22Rv1 (cell line): ENCODE results near the gene KCNJ6.

Experiments used
- H3K27ac ChIP-seq: fragments of 450-650 bp; 2 replicates; pipeline ENCODE4 v1.5.1; 2017
- ZFX ChIP-seq: fragments of 450-650 bp; IDR thresholded peaks from 2 replicates; pipeline ENCODE4 v1.6.1; 2017; ENCODE audit warnings: antibody characterized with exemption, borderline replicate concordance
- TF ChIP-seq, protein P1 (sequence below): fragments of 450-650 bp; IDR thresholded peaks from 2 replicates; pipeline ENCODE4 v1.5.1; 2017; ENCODE audit warnings: mild to moderate bottlenecking

Gene KCNJ6

DNA sequence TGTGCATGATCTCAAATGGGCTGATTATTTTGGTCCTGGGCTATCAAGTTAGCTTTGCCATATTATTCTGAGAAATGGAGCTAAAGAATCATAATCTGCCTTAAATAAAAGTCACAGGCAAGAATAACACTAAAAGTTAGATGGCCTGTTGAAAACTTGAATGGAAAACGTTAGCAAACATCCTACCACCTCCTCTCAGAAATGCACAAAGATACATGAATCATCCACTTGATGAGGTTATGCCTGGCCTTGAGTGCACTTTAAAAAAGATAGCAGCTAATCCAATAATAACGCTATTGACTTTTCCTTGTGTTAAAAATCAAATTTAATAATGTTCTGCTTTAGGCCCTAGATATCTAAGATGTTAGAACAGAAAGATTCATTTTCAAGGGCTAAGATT is 108.0 kb downstream of the KCNJ6 start:
- no peak overlapping the region for H3K27ac ChIP-seq
- TF ChIP-seq, protein P1, sequence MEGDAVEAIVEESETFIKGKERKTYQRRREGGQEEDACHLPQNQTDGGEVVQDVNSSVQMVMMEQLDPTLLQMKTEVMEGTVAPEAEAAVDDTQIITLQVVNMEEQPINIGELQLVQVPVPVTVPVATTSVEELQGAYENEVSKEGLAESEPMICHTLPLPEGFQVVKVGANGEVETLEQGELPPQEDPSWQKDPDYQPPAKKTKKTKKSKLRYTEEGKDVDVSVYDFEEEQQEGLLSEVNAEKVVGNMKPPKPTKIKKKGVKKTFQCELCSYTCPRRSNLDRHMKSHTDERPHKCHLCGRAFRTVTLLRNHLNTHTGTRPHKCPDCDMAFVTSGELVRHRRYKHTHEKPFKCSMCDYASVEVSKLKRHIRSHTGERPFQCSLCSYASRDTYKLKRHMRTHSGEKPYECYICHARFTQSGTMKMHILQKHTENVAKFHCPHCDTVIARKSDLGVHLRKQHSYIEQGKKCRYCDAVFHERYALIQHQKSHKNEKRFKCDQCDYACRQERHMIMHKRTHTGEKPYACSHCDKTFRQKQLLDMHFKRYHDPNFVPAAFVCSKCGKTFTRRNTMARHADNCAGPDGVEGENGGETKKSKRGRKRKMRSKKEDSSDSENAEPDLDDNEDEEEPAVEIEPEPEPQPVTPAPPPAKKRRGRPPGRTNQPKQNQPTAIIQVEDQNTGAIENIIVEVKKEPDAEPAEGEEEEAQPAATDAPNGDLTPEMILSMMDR, result no peak
- TF ChIP-seq ZFX, result no peak

GRCh38 chr21:37805266-37805665 is 111.0 kb downstream of the KCNJ6 start:
- no peak for TF ChIP-seq ZFX
- TF ChIP-seq, protein P1, result no peak
- H3K27ac ChIP-seq, result no peak overlapping the region

GRCh38 chr21:37804001-37804400 is 112.3 kb downstream of the KCNJ6 start:
- no peak overlapping the region for H3K27ac ChIP-seq
- TF ChIP-seq, protein P1, result no peak
- TF ChIP-seq ZFX, result no peak

DNA sequence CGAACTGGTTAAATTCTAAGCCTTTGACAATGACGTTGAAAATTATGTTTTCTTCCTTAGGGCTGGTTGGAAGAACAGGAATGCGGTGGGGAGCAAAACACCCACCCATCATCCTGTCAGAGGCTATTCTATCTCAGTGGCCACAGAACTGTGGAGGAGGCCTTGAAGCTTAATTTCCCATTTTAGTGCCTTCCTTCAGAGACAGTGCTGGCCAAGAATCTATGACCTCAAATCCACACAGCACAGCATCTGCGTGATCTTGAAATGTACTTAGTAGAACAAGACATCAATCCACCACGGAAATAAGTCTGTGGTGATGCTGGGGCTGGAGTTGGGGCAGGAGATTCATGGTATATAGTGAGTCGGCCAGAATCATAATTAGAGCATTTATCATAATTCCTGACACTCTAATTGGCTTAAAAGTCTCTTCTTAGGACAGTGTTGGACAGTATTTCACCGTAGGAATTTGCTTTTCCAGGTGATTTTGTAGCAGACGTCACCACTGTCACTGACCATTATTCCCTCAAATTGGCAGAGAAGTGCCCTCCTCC is 113.1 kb downstream of the KCNJ6 start:
- H3K27ac ChIP-seq, result no peak overlapping the region
- TF ChIP-seq, protein P1, result no peak
- TF ChIP-seq ZFX, result no peak

- TF ChIP-seq ZFX, result no peak
- TF ChIP-seq, protein P1, result no peak
- H3K27ac ChIP-seq, result no peak overlapping the region
Observed at GRCh38 chr21:37800456-37801061, 115.7 kb downstream of the KCNJ6 start.

- TF ChIP-seq, protein P1, result no peak
- TF ChIP-seq ZFX, result no peak
- H3K27ac ChIP-seq, result no peak overlapping the region
Observed at GRCh38 chr21:37800057-37800455, 116.2 kb downstream of the KCNJ6 start.

DNA sequence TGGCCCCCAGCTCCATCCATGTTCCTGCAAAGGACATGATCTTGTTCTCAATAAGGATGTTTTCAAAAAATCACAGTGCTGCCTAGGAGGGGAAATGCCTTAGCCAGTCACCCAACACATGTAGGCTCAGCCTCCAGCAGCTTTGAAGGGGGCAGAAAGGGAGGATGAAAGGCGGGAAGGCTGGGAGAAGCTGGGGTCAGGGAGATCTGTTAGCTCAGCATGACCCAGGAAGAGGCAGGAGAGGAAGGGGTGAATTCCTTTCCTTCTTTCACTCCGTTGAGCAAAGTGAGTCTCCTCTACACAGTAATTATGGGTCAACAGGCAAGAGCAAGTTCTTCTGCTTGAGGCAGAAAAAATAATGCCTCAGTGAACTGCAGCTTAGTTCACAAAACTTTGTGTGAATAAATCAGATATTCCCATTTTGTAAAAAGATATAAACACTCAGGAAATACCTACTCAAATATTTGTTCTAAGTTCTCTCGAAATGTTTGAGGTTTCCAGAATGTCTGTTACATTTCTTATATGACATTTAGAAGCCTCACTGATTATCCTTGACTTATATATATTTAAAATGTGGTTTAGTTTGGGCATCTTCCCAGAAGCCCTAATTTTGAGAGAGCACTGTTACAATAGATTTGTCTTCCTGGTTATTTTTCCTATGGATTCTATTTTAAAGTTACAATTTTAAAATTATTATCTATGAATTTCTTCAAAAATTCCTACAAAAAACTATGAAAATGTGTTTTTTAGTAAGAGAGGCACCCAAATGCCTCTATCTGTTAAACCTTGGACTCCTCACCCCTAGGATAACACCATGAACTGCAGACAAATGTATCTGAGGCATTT is 116.8 kb downstream of the KCNJ6 start:
- H3K27ac ChIP-seq, result no peak overlapping the region
- TF ChIP-seq ZFX, result no peak
- TF ChIP-seq, protein P1, result no peak
